B cell (primary cell): ENCODE measurements around the gene ANTXRL.

Experiments used
- CTCF ChIP-seq: fragments of 200-600 bp; IDR thresholded peaks from one replicate; pipeline ENCODE4 v1.8.0; 2022; ENCODE audit warnings: antibody characterized with exemption, mild to moderate bottlenecking
- EZH2 ChIP-seq: IDR thresholded peaks from 2 replicates; pipeline ENCODE4 v1.6.1; 2012; ENCODE audit warnings: borderline replicate concordance, low read depth, mild to moderate bottlenecking, moderate library complexity, low read length; ENCODE audit not compliant: insufficient read depth, poor library complexity, severe bottlenecking

DNA sequence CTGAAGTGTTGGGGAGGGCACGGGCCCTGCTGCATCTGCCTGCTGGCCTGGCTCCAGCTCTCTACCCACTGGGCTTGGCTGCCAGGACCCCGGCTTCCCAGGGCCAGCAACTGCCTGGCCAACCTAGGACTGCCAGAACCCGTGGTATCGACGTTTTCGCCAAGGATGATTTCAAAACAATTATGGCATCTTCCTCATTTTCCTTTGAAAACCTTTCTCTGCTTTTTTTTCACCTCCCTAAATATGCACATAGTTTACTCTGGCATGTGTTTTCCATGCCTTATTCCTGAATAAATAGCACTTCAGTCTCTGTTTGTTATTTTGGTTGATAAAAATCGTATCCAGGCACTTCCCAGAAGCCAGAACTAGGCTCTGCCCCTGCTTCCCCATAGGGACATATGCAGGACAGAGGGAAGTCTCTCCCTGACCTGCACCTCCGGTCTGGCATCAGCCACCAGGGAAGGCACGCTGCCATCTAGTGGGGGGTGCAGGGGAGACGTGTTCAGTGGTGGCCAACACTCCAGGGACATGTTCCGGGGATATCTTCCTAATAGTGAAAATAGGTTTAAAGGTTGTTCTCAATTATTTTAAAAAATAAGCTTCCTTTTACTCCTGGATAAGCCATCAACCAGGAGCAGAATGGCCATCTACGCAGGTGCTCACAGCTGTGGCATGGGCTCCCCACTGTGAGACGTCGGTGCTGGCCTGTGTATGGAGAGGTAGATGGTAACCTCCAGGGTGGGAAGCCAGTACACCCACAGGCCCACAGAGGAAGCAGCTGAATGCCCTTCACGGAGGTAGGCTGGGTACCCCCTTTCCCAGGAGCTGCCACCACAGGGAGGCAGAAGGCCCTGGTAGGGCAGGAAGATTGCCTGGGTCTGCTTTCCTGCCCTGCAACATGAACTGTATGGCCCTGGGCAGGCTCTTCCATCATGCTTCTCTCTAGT, 30.7 kb upstream of the ANTXRL start:
- TF ChIP-seq CTCF (peak; percentile 58), EZH2 (no peak)
